ENCODE measurements around the gene TOGARAM1.

Gene TOGARAM1

DNA sequence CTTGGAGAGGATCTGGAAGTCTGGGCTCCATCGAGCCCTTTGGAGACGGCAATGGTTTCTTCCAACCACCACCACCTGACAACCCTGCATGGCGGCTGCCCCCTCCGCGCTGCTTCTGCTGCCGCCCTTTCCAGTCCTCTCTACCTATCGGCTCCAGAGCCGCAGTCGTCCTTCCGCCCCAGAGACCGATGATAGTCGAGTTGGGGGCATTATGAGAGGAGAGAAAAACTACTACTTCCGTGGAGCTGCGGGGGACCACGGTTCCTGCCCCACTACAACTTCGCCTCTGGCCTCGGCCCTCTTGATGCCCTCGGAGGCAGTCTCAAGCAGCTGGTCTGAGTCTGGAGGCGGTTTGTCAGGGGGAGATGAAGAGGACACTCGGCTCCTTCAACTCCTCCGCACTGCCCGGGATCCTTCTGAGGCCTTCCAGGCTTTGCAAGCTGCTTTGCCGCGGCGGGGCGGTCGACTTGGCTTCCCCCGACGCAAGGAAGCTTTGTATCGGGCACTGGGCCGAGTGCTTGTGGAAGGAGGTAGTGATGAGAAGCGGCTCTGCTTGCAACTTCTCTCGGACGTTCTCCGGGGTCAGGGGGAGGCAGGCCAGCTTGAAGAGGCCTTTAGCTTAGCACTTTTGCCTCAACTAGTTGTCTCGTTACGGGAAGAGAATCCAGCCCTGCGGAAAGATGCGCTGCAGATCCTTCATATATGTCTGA lies 499 bp downstream of the TOGARAM1 start:
- peak; percentile 1 to 3 for DNase-seq (ENCODE audit: low read depth in 2 of 2)

DNA sequence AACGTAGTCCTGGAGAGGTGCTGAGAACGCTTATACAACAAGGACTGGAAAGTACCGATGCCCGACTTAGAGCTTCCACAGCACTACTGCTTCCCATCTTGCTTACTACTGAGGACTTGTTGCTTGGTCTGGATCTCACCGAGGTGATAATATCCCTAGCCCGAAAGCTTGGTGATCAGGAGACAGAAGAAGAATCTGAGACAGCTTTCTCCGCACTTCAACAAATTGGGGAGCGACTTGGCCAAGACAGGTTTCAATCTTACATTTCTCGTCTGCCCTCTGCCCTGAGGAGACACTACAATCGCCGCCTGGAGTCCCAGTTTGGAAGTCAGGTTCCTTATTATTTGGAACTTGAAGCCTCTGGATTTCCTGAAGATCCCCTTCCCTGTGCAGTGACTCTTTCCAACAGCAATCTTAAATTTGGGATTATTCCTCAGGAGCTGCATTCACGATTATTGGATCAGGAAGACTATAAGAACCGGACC lies 1.1 kb downstream of the TOGARAM1 start:
- no peak for DNase-seq (ENCODE audit: low read depth in 2 of 2)

DNA sequence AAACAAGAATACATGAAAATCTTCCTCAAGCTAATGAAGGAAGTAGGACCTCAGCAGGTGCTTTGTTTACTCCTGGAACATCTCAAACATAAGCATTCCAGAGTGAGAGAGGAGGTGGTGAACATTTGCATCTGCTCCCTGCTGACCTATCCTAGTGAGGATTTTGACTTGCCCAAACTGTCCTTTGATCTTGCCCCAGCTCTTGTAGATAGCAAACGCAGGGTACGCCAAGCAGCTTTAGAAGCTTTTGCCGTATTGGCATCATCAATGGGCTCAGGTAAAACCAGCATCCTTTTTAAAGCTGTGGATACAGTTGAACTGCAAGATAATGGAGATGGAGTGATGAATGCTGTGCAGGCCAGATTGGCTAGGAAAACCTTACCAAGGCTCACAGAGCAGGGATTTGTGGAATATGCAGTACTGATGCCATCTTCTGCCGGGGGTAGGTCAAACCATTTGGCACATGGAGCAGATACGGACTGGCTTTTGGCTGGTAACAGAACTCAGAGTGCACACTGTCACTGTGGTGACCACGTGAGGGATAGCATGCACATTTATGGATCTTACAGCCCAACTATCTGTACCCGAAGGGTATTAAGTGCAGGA lies 1.9 kb downstream of the TOGARAM1 start:
- no peak for DNase-seq (ENCODE audit: low read depth in 2 of 2)

DNA sequence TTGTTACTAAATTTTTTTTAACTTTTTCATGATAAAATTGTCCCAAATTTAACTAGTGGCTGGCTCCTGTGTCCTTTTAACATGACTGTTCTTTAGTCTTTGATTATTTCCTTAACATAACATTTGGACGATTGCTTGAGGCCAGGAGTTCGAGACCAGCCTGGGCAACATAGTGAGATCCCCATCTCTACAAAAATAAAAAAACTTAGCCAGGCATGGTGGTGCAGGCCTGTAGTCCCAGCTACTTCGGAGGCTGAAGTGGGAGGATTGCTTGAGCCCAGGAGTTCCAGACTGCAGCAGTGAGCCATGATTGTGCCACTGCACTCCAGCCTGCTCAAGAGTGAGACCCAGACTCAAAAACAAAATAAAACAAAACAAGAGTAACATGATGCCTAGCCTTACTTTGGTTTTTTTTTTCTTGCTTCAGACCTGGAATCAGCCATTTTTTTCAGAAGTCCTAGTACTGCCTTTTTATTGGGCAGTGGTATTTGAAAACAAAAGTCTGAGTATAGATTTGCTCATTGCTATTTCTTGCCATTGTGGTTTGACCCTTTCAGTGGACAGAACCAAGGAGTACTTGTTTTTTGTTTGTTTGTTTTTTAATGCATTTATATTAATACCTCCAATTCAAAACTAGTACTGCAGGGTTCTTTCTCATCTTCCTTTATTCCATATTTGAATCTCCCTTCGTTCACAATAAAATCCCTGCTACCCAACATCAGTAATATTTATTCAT lies 4.8 kb downstream of the TOGARAM1 start:
- DNase-seq (ENCODE audit: low read depth in 2 of 2): no peak

DNA sequence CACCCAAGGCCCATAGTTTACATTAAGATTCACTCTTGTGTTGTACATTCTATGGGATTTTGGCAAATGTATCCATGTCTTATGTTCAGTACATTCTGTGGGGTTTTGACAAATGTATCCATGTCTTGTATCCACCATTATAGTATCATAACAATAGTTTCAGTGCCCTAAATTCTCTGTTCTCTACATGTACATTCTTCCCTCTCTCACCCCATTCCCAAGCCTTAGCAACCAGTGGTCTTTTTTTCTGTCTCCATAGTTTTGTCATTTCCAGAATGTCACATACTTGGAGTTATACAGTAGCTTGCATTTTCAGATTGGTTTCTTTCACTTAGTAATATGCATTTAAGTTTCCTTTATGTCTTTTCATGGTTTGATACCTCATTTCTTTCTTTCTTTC lies 6.7 kb downstream of the TOGARAM1 start:
- DNase-seq (ENCODE audit: low read depth in 2 of 2): no peak

DNA sequence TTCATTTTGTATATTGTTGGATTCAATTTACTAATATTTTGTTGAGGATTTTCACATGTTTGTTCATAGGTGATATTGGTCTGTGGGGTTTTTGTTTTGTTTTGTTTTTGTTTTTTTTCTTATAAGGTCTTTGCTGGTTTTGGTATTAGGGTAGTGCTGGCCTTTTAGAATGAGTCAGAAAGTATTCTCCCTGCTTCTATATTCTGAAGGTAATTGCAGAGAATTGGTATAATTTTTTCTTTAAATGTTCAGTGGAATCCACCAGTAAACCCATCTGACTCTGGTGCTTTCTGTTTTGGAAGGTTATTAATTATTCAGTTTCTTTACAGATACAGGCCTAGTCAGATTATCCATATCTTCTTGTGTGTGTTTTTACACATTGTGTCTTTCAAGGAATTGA lies 8.9 kb downstream of the TOGARAM1 start:
- no peak for DNase-seq (ENCODE audit: low read depth in 2 of 2)

DNA sequence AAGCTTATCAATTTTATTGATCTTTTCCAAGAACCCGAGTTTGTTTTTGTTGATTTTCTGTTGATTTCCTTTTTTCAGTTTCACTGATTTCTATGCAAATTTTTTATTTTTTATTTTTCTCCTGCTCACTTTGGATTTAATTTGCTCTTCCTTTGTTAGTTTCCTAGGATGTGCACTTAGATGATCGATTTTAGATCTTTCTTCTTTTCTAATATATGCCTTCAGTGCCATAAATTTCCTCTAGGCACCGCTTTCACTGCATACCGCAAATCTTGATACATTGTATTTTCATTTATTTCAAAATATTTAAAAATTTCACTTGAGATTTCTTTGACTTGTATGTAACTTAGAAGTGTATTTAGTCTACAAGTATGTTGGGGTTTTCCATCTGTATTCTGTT lies 9.5 kb downstream of the TOGARAM1 start:
- DNase-seq (ENCODE audit: low read depth in 2 of 2): no peak

DNA sequence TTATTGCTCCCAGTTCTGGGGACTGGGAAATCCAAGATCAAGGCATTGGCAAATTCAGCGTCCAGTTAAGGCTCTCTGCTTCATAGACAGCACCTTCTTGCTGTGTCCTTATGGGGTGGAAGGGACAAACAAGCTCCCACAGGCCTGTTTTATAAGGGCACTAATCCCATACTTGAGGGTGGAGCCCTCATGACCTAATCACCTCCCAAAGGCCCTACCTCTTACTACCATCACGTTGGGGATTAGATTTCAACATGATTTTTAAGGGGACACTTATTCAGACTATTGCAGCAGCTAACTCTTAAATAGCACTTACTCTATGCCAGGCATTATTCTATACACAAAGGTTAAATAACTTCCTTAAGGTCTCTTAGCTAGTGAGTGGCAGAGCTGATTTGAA lies 17.3 kb downstream of the TOGARAM1 start:
- no peak for DNase-seq (ENCODE audit: low read depth in 2 of 2)

DNA sequence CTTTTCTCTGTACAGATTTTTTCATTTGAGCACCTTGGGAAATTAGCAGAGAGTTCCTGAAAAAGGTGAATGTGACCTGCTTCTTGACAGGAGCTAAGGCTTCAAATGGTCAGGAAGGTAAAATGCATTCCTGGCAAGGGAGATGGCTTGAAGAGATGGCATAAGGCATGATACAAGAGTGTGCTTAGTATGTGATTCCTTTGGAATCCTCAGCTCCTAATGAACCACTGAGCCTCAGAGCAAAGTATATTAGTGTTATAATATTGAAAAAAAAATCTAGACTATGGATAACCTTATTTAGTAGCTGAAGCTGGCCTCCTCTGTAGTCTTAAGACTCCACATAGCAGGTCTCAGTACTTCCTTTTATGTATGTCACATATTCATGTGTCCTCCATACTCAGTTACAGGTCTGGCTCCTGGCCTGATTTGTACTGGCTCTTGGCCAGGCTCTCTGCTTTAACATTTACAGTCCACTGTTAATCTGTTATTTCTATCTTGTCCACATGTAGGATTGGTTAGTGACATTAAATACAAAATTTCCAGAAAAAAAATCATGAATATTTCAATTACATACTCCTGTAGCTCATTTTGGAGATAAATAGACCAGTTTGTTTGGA lies 17.9 kb downstream of the TOGARAM1 start:
- no peak for DNase-seq (ENCODE audit: low read depth in 2 of 2)

DNA sequence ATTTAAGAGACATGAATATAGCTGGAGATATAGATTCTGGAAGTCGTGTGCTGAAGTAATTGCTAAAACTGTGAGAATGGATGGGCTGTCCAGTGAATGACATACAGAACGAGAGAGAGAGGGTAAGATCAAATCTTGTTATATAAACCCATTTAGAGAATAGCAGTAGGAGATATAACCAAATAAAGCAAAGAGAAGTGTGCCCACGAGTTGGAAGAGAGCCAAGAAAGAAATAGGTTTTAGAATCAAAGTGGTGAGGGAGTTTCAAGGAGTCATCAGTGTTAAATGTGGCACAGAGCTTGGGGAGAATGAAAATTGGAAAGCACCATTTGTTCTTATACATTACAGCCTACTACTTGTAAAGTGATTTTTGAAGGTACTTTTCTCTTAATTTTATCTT lies 19.2 kb downstream of the TOGARAM1 start:
- no peak for DNase-seq (ENCODE audit: low read depth in 2 of 2)

DNA sequence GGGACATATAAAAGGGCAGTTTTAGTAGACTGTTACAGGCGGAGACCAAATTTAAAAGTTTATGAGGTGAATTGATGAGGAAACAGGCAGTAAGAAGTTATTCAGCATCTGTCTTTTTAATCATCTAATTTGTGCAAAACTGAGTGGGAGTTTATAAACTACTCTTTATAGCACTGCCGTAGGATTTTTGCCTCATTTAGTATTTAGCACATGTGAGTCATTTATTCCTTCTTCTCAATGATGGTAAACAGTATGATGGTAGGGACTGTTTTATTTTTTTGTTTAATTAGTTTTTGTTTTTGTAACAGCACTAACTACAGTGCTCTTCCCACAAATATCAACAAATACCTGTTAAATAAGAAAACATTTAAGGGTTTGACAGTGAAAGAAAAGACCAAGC lies 20.6 kb downstream of the TOGARAM1 start:
- DNase-seq (ENCODE audit: low read depth in 2 of 2): no peak

DNA sequence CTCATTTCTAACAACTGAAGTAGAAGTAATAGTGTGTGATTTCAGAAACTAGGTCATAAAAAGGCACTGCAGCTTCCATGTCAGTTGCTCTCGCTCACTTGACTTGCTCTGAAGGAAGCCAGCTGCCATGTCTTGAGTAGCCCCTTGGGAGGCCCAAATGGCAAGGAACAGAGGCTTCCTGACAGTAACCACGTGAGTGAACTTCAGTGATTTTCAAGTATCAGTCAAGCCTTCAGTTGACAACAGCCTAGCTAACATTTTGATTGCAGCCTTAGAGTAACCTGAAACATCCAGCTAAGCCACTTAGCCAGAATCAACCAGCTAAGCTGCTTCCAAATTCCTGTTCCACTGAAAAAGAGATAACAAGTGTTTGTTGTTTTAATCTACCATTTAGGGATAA lies 26.7 kb downstream of the TOGARAM1 start:
- DNase-seq (ENCODE audit: low read depth in 2 of 2): no peak

DNA sequence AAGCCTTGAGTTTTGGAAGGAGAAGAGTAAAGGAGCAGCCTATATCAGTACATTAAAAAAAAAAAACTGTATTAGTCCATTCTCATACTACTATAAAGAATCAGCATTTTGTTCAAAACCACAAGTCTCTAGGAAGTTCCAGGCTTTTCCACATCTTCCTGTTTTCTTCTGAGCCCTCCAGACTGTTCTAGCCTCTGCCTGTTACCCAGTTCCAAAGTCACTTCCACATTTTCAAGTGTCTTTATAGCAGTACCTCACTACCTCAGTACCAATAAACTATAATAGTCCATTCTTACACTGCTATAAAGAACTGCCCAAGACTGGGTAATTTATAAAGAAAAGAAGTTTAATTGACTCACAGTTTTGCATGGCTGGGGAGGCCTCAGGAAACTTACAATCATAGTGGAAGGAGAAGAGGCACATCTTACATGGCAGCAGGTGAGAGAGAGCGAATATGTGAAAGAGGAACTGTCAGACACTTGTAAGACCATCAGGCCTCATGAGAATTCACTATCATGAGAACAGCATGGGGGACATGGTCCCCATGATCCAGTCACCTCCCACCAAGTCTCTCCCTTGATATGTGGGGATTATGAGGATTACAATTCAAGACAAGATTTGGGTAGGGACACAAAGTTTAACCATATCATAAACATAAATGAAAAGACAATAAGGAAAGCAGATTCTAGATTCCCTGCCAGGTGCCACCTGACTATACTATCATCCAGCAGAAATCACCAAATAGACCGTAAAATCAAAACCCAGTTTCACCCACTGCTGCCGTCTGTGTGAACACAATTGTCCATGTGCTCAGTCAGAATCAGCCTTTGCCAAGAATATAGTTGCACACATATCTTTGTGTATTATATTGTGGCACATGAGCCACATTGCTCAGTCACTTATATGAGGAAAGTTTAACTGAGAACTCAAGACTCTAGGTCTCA lies 27.8 kb downstream of the TOGARAM1 start:
- no peak for DNase-seq (ENCODE audit: low read depth in 2 of 2)

DNA sequence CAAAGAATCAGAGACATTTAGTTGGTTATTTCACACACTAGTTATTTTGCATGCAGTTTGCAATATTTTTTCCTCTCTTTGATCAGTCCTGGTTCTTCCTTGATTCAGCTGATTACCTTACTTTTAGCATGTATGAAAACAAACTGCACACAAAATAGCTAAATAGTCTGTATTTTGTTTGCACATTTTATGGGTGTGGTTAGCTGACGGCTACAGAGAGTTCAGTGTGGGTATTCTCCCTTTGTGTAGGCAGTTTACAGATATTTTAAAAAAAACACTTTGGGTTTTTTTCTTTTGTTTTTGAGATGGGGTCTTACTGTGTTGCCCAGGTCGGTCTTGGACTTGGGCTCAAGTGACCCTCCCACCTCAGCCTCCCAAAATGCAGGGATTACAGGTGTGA lies 28.5 kb downstream of the TOGARAM1 start:
- no peak for DNase-seq (ENCODE audit: low read depth in 2 of 2)

DNA sequence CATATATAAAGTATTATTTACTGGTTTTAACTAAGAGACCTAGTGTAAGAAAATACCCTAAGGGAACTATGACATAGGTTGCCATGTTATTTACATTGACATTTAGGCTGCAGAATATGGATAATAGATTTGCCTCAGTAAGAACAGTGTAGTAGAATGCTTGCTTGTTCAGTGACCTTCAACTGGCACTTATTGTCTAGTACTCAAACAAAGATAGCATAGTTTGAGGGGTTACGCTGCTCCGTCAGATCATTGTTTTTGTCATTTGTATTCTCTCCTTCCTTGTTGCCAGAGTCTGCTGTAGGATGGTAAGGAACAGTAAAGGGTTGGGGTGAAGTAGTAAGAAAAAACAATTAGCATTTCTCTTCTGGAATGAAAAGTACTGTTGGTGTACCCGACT lies 33.2 kb downstream of the TOGARAM1 start:
- no peak for DNase-seq (ENCODE audit: low read depth in 2 of 2)

DNA sequence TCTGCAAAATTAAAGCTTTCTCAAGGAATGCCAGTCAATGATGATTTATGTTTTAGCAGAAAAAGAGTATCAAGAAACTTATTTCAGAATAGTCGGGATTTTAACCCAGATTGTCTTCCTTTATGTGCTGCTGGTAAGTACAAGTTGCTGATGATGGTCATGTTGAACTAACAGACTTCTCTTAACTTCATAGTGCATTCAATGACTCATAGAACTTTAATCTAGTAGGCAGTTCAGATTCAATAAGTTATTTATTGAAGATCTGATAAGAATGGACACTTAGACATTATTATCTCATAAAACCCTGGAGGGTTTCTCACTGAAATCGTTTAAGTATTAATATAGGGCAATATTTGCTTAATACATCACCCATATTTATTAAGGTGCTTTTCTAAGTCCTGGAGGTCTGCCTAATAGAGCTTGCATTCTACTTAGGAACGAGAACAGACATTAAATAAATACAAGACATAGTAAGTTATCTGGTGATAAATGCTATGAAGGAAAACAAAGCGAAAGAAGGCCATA lies 33.8 kb downstream of the TOGARAM1 start:
- DNase-seq (ENCODE audit: low read depth in 2 of 2): no peak

DNA sequence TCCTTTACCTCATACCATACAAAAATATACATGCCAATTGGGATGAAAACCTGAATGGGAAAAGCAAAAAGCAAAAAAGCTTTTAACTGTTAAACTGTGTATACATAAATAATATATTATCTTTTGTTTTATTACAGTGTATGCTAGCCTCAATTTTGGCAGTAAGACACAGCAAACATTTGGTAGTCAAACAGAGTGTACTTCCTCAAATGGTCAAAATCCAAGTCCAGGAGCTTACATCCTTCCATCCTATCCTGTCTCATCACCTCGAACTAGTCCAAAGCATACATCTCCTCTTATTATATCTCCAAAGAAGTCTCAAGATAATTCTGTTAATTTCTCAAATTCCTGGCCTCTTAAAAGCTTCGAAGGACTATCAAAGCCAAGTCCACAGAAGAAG lies 41.9 kb downstream of the TOGARAM1 start:
- DNase-seq (ENCODE audit: low read depth in 2 of 2): no peak

DNA sequence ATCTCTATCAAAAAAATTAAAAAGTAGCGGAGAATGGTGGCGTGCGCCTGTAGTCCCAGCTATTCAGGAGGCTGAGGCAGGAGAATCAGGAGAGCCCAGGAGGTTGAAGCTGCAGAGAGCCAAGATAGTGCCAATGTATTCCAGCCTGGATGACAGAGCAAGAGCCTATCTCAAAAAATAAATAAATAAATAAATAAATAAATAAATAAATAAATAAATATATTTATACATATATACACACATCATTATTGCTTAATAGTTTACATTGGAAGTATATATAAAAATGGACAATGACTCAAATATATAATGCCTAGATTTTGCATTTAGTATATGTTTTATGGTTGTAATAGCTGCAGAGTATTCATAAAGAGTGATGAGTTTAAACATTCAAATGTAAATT lies 53.1 kb downstream of the TOGARAM1 start:
- DNase-seq (ENCODE audit: low read depth in 2 of 2): no peak

DNA sequence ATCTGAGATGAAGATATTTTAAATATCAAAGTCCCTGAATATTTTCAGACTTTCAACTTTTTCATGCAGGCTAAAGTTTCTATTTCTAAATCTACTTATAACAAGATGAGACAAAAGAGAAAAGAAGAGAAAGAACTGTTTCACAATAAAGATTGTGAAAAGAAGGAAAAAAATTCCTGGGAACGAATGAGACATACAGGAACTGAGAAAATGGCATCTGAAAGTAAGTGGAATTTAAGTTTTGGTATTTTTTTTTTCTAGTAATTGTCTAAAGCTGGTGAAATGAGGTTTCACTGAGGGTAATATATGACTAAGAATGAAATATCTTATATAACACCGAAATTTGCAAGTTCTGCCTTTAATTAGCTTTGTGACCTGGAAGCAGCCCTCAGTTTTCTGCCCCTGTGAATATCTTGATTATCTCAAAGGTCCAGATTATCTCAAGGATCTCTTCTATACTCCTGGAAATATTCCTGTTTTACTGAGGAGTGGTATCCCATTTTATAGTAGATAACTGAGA lies 66.2 kb downstream of the TOGARAM1 start:
- DNase-seq (ENCODE audit: low read depth in 2 of 2): no peak

DNA sequence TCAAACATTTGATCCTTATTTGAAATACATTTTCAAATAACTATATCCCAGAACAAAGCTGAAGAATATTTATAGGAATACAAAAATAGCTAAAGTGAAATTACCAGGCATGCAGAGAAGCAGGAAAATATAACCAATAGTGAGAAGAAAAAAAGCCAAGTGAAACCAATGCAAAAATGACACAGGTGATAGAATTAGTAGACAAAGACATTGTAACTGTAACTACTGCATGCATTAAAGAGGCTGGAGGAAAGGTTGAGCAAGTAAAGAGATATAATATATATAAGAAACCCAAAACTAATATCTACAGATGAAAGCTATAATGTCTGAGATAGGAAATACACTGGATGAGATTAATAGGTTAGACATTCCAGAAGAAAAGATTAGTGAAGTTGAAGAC lies 72.7 kb downstream of the TOGARAM1 start:
- no peak for DNase-seq (ENCODE audit: low read depth in 2 of 2)

DNA sequence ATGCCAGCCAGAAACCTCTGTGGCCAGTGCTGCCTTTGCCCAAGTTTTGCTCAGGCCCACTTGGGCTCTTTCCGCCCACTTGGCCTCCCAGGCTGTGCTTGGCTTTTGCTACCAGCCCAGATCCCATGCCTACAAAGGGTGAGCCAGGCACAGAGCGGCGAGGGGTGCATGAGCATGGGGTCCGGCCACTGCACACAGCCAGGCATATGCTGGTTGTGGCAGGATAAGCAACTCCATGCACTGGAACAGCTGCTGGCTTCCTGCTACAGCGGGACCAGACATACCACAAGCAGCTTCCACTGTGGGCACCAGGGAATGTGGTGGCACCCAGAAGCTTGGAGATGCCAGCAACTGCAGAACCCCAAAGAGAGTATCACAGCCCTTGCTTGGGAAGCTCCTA lies 76.3 kb downstream of the TOGARAM1 start:
- no peak for DNase-seq (ENCODE audit: low read depth in 2 of 2)
